H9 (cell line): ENCODE results near the gene FSTL4. TPM values are rescaled to one million over a fixed set of nuclear protein-coding genes. Genes with fewer than 3 reads are reported as not detected.

Experiments
- DNase-seq: peaks from one replicate; pipeline ENCODE4 v3.0.0-alpha.2; 2017
- H2AFZ ChIP-seq: one replicate; pipeline ENCODE4 v1.6.1; 2013; ENCODE audit warnings: mild to moderate bottlenecking, low read length, control low read depth, moderate library complexity
- H2AK5ac ChIP-seq: 2 replicates; pipeline ENCODE4 v1.6.1; 2013; ENCODE audit warnings: low read length, control low read depth, mixed read lengths; ENCODE audit not compliant: insufficient read length
- H2BK120ac ChIP-seq: one replicate; pipeline ENCODE4 v1.6.1; 2013; ENCODE audit warnings: low read depth, mild to moderate bottlenecking, low read length, control low read depth, inconsistent platforms; ENCODE audit not compliant: poor library complexity, severe bottlenecking
- H2BK12ac ChIP-seq: 2 replicates; pipeline ENCODE4 v1.6.1; 2013; ENCODE audit warnings: low read length, control low read depth, mixed read lengths, low read depth; ENCODE audit not compliant: insufficient read length
- H2BK15ac ChIP-seq: 2 replicates; pipeline ENCODE4 v1.6.1; 2013; ENCODE audit warnings: low read depth, low read length, control low read depth
- H2BK20ac ChIP-seq: one replicate; pipeline ENCODE4 v1.6.1; 2013; ENCODE audit warnings: low read depth, mild to moderate bottlenecking, low read length, control low read depth, inconsistent platforms; ENCODE audit not compliant: poor library complexity, severe bottlenecking
- H2BK5ac ChIP-seq: 2 replicates; pipeline ENCODE4 v1.6.1; 2013; ENCODE audit warnings: low read length, control low read depth, mixed read lengths; ENCODE audit not compliant: insufficient read length
- H3K14ac ChIP-seq: 2 replicates; pipeline ENCODE4 v1.6.1; 2013; ENCODE audit warnings: low read length, control low read depth; ENCODE audit not compliant: insufficient read depth
- H3K18ac ChIP-seq: 2 replicates; pipeline ENCODE4 v1.6.1; 2013; ENCODE audit warnings: low read depth, mild to moderate bottlenecking, mixed read lengths, low read length, control low read depth; ENCODE audit not compliant: insufficient read length
- H3K23ac ChIP-seq: 2 replicates; pipeline ENCODE4 v1.6.1; 2013; ENCODE audit warnings: low read length, control low read depth, mixed read lengths, low read depth; ENCODE audit not compliant: insufficient read length
- H3K23me2 ChIP-seq: 2 replicates; pipeline ENCODE4 v1.6.1; 2013; ENCODE audit warnings: low read depth, mild to moderate bottlenecking, mixed read lengths, low read length, control low read depth; ENCODE audit not compliant: insufficient read length, poor library complexity, severe bottlenecking
- H3K27ac ChIP-seq: 2 replicates; pipeline ENCODE4 v1.5.1; 2013; ENCODE audit warnings: low read length, control low read depth, mixed read lengths, low read depth; ENCODE audit not compliant: insufficient read length
- H3K27me3 ChIP-seq: 2 replicates; pipeline ENCODE4 v1.6.1; 2013; ENCODE audit warnings: low read length, control low read depth, inconsistent platforms; ENCODE audit not compliant: insufficient read depth
- H3K4ac ChIP-seq: 2 replicates; pipeline ENCODE4 v1.6.1; 2013; ENCODE audit warnings: low read depth, mild to moderate bottlenecking, control low read depth, inconsistent platforms, low read length, moderate library complexity
- H3K4me1 ChIP-seq: 2 replicates; pipeline ENCODE4 v1.6.1; 2013; ENCODE audit warnings: low read length, control low read depth, inconsistent platforms; ENCODE audit not compliant: insufficient read depth
- H3K4me2 ChIP-seq: 2 replicates; pipeline ENCODE4 v1.6.1; 2013; ENCODE audit warnings: low read length, control low read depth, mixed read lengths; ENCODE audit not compliant: insufficient read length, insufficient read depth
- H3K56ac ChIP-seq: 2 replicates; pipeline ENCODE4 v1.6.1; 2013; ENCODE audit warnings: low read depth, mild to moderate bottlenecking, mixed read lengths, low read length, control low read depth; ENCODE audit not compliant: insufficient read length
- H3K79me1 ChIP-seq: 2 replicates; pipeline ENCODE4 v1.6.1; 2013; ENCODE audit warnings: low read depth, mild to moderate bottlenecking, moderate library complexity, low read length, control low read depth, inconsistent platforms; ENCODE audit not compliant: insufficient read depth, poor library complexity, severe bottlenecking
- H3K79me2 ChIP-seq: 2 replicates; pipeline ENCODE4 v1.6.1; 2013; ENCODE audit warnings: low read length, control low read depth, inconsistent platforms; ENCODE audit not compliant: insufficient read depth
- H3K9ac ChIP-seq: 2 replicates; pipeline ENCODE4 v1.6.1; 2013; ENCODE audit warnings: low read length, control low read depth, mixed read lengths; ENCODE audit not compliant: insufficient read length; ENCODE audit errors: extremely low read depth
- H3K9me3 ChIP-seq: one replicate; pipeline ENCODE4 v1.6.1; 2013; ENCODE audit warnings: low read depth, low read length, inconsistent platforms; ENCODE audit not compliant: control insufficient read depth
- H3T11ph ChIP-seq: one replicate; pipeline ENCODE4 v1.6.1; 2013; ENCODE audit warnings: mild to moderate bottlenecking, low read length, control low read depth, inconsistent platforms
- H4K20me1 ChIP-seq: one replicate; pipeline ENCODE4 v1.6.1; 2013; ENCODE audit not compliant: control insufficient read depth, insufficient read length, insufficient read depth
- H4K5ac ChIP-seq: 2 replicates; pipeline ENCODE4 v1.6.1; 2013; ENCODE audit warnings: low read depth, mild to moderate bottlenecking, mixed read lengths, low read length, control low read depth; ENCODE audit not compliant: insufficient read length
- H4K8ac ChIP-seq: replicated peaks from 2 replicates; pipeline ENCODE4 v1.6.1; 2013; ENCODE audit warnings: low read length, control low read depth, mixed read lengths, low read depth; ENCODE audit not compliant: insufficient read length
- H4K91ac ChIP-seq: 2 replicates; pipeline ENCODE4 v1.6.1; 2013; ENCODE audit warnings: low read depth, mild to moderate bottlenecking, moderate library complexity, mixed read lengths, low read length, control low read depth; ENCODE audit not compliant: insufficient read length
- H3K27ac Mint-ChIP-seq, 3 experiments: 2 replicates in 2 of 3; 3 replicates in 1 of 3; pipeline ENCODE4 v1.8.0; 2020 to 2021; ENCODE audit warnings: mixed read lengths in 3 of 3, mild to moderate bottlenecking in 1 of 3, moderate library complexity in 1 of 3
- H3K27me3 Mint-ChIP-seq: 2 replicates; pipeline ENCODE4 v1.8.0; 2021; ENCODE audit warnings: low read depth, mild to moderate bottlenecking, moderate library complexity, mixed read lengths
- H3K36me3 Mint-ChIP-seq, 3 experiments: 2 replicates in 2 of 3; 3 replicates in 1 of 3; pipeline ENCODE4 v1.8.0; 2020 to 2021; ENCODE audit warnings: low read depth in 3 of 3, mixed read lengths in 3 of 3; ENCODE audit not compliant: insufficient read depth in 1 of 3
- H3K4me1 Mint-ChIP-seq, 2 experiments: 2 replicates each; pipeline ENCODE4 v1.8.0; 2020; ENCODE audit warnings: mixed read lengths in 2 of 2
- H3K4me3 Mint-ChIP-seq, 2 experiments: 2 replicates in 1 of 2; 3 replicates in 1 of 2; pipeline ENCODE4 v1.8.0; 2020 to 2021; ENCODE audit warnings: mild to moderate bottlenecking in 2 of 2, mixed read lengths in 2 of 2, moderate library complexity in 1 of 2
- H3K9me3 Mint-ChIP-seq, 2 experiments: 2 replicates in 1 of 2; 3 replicates in 1 of 2; pipeline ENCODE4 v1.8.0; 2020; ENCODE audit warnings: mild to moderate bottlenecking in 2 of 2, mixed read lengths in 2 of 2, moderate library complexity in 1 of 2
- CTCF ChIP-seq: fragments of 200-600 bp; sonication (generic); conservative IDR thresholded peaks from 3 replicates; pipeline ENCODE4 v1.8.0; 2021; ENCODE audit warnings: antibody characterized with exemption, mild to moderate bottlenecking
- WGBS: extraction: QIAGEN DNeasy Blood & Tissue Kit; methylation state at CpG from one replicate; pipeline ENCODE4 v1.1.7; 2013; ENCODE audit warnings: missing lambda C conversion rate, low lambda C conversion rate, mixed read lengths; ENCODE audit not compliant: insufficient read length; ENCODE audit errors: extremely low coverage; 5-methylcytosine and 5-hydroxymethylcytosine counted together
- total RNA-seq: library from RNA; stranded (reverse); gene quantifications from 2 replicates; pipeline ENCODE4 v1.2.1, GENCODE V29; 2021

FSTL4 gene
- total RNA-seq, 1 experiment from 2014 or later = 5.7 TPM

GRCh38 chr5:133304707-133305216 lies 307.6 kb downstream of the FSTL4 start:
- peaks cover 2% of the 10 kb centered on the region for H3K27me3 Mint-ChIP-seq

More at GRCh38 chr5:133304707-133305216, 307.6 kb downstream of the FSTL4 start:
- H3K27ac ChIP-seq = no peak overlapping the region
- Mint-ChIP-seq H3K4me3 (no peak overlapping the region), H3K36me3 (no peaks in the 10 kb centered on the region), H3K9me3 (no peaks in the 10 kb centered on the region), H3K4me1 (peaks cover 12 to 18% of the 10 kb centered on the region in 2 experiments), H3K27ac (no peak overlapping the region)
- no peak overlapping the region for H3K23ac ChIP-seq
- H3K4me1 ChIP-seq = no peaks in the 10 kb centered on the region
- no peaks in the 10 kb centered on the region for H3K23me2 ChIP-seq
- no peak overlapping the region for H2AFZ ChIP-seq
- WGBS = no CpG with 5 or more reads among the region's 2 CpGs
- H2BK12ac ChIP-seq = no peak overlapping the region
- no peaks in the 10 kb centered on the region for H3K9me3 ChIP-seq
- H4K91ac ChIP-seq = no peak overlapping the region
- no peak overlapping the region for H3K4ac ChIP-seq
- no peak overlapping the region for H4K8ac ChIP-seq
- no peak overlapping the region for H2BK20ac ChIP-seq
- no peak for TF ChIP-seq CTCF
- no peak overlapping the region; the same call in 1 of the 2 replicates for H3K14ac ChIP-seq
- no peak overlapping the region for H2AK5ac ChIP-seq
- H3T11ph ChIP-seq = no peak overlapping the region
- no peak for DNase-seq
- H2BK5ac ChIP-seq = no peak overlapping the region
- H3K79me1 ChIP-seq = no peaks in the 10 kb centered on the region
- H3K56ac ChIP-seq = no peak overlapping the region
- no peaks in the 10 kb centered on the region for H3K27me3 ChIP-seq
- no peaks in the 10 kb centered on the region for H3K79me2 ChIP-seq
- H3K18ac ChIP-seq = no peak overlapping the region
- H3K9ac ChIP-seq = no peak overlapping the region
- no peaks in the 10 kb centered on the region for H4K20me1 ChIP-seq
- no peak overlapping the region for H2BK15ac ChIP-seq
- no peak overlapping the region for H3K4me2 ChIP-seq
- H2BK120ac ChIP-seq = no peak overlapping the region
- no peak overlapping the region for H4K5ac ChIP-seq
